K562 (cell line): ENCODE measurements around the gene FTSJ3. TPM values are rescaled to one million over a fixed set of nuclear protein-coding genes. Genes with fewer than 3 reads are reported as not detected.

Experiments
- ATAC-seq: fragments of 200-7000 bp; cut with Tn5 transposase; 3 replicates; pipeline ENCODE4 v1.9.1; 2020; ENCODE audit warnings: moderate library complexity
- BruUV-seq: library from RNA; stranded (reverse); fragments of 400-500 nt; replicated peaks from 2 replicates; lab custom pipeline; 2021; lab: Mats Ljungman, UMichigan
- CTCF ChIA-PET: fragments of 300-600 bp; formaldehyde crosslinking; extraction: SDS; loops from one replicate; lab custom pipeline; 2021; ENCODE audit warnings: low intra/inter-chr PET ratio; lab: Yijun Ruan, JAX
- POLR2A ChIA-PET: fragments of 300-600, 350-650 bp; sonication (Branson Sonifier 250); formaldehyde crosslinking; extraction: SDS; loops from one replicate; lab custom pipeline; 2021; ENCODE audit warnings: antibody characterized with exemption, inconsistent platforms; lab: Yijun Ruan, JAX
- DNase-seq, 4 experiments: peaks; one replicate each; pipeline versions ENCODE4 v3.0.0 to v3.0.0-alpha.2; 2011 to 2018; ENCODE audit warnings: low spot score in 3 of 4, mixed read lengths in 3 of 4; ENCODE audit errors: extremely low read depth in 1 of 4
- FAIRE-seq: peaks from 2 replicates; lab custom pipeline; 2011; peaks lifted over from hg19 to GRCh38; lab: Jason Lieb, UNC
- H2AFZ ChIP-seq: 2 replicates; pipeline ENCODE4 v1.6.0; 2011; ENCODE audit warnings: low read depth, low read length, control low read depth, inconsistent platforms
- H3K27ac ChIP-seq: fragments of 200-600 bp; 3 replicates; pipeline ENCODE4 v1.8.0; 2011; ENCODE audit warnings: low read depth, mild to moderate bottlenecking, control low read depth, inconsistent platforms, low read length, moderate library complexity, mixed read lengths; ENCODE audit errors: extremely low read depth
- H3K27me3 ChIP-seq, 2 experiments: fragments of 300-600 bp in 1 of 2; 2 replicates in 1 of 2; 3 replicates in 1 of 2; pipeline versions ENCODE4 v1.6.0 to v1.8.0; 2011; ENCODE audit warnings: inconsistent platforms in 2 of 2, low read length in 2 of 2, mild to moderate bottlenecking in 1 of 2, mixed read lengths in 1 of 2, moderate library complexity in 1 of 2; ENCODE audit not compliant: control insufficient read depth in 2 of 2, insufficient read depth in 2 of 2
- H3K36me3 ChIP-seq: fragments of 300-600 bp; 3 replicates; pipeline ENCODE4 v1.8.0; 2011; ENCODE audit warnings: mild to moderate bottlenecking, low read length, inconsistent platforms; ENCODE audit not compliant: control insufficient read depth, insufficient read depth
- H3K4me1 ChIP-seq, 2 experiments: fragments of 200-600 bp in 1 of 2; replicated peaks in 1 of 2; 2 replicates in 1 of 2; 3 replicates in 1 of 2; pipeline versions ENCODE4 v1.5.1 to v1.8.0; 2011; ENCODE audit warnings: inconsistent platforms in 2 of 2, low read length in 2 of 2, mild to moderate bottlenecking in 1 of 2, mixed read lengths in 1 of 2, moderate library complexity in 1 of 2; ENCODE audit not compliant: control insufficient read depth in 2 of 2, insufficient read depth in 2 of 2
- H3K4me2 ChIP-seq: 2 replicates; pipeline ENCODE4 v1.6.1; 2011; ENCODE audit warnings: low read length, control low read depth, inconsistent platforms, mixed read lengths; ENCODE audit not compliant: insufficient read depth
- H3K4me3 ChIP-seq: fragments of 200-600 bp; sonication (generic), shearing (Covaris generic); 2 replicates; pipeline ENCODE4 v1.5.1; 2016; ENCODE audit warnings: control low read depth, inconsistent platforms
- H3K79me2 ChIP-seq: fragments of 200-600 bp; 3 replicates; pipeline ENCODE4 v1.8.0; 2011; ENCODE audit warnings: low read length, inconsistent platforms; ENCODE audit not compliant: control insufficient read depth, insufficient read depth
- H3K9ac ChIP-seq, 2 experiments: 2 replicates each; pipeline versions ENCODE4 v1.6.0 to v1.6.1; 2011; ENCODE audit warnings: low read depth in 2 of 2, low read length in 2 of 2, control low read depth in 1 of 2, inconsistent platforms in 1 of 2, mild to moderate bottlenecking in 1 of 2, mixed read lengths in 1 of 2; ENCODE audit not compliant: insufficient read depth in 1 of 2
- H3K9me1 ChIP-seq: one replicate; pipeline ENCODE4 v1.6.0; 2011; ENCODE audit warnings: inconsistent platforms, mild to moderate bottlenecking, low read length, moderate library complexity; ENCODE audit not compliant: control insufficient read depth, insufficient read depth
- H3K9me3 ChIP-seq: replicated peaks from 2 replicates; pipeline ENCODE4 v1.5.1; 2011; ENCODE audit warnings: low read depth, low read length, inconsistent platforms; ENCODE audit not compliant: control insufficient read depth, insufficient read depth
- H4K20me1 ChIP-seq: replicated peaks from 2 replicates; pipeline ENCODE4 v1.6.1; 2011; ENCODE audit warnings: low read length, inconsistent platforms, mixed read lengths; ENCODE audit not compliant: control insufficient read depth, insufficient read depth
- CEBPB ChIP-seq: fragments of 450-650 bp; IDR thresholded peaks from 2 replicates; pipeline ENCODE4 v1.6.1; 2016; ENCODE audit warnings: missing genetic modification characterization, missing compliant biosample characterization
- DIDO1 ChIP-seq: fragments of 450-650 bp; IDR thresholded peaks from 2 replicates; pipeline ENCODE4 v1.6.1; 2016; ENCODE audit warnings: low read depth, missing biosample characterization, missing genetic modification characterization
- MAFK ChIP-seq: IDR thresholded peaks from 2 replicates; pipeline ENCODE4 v1.6.1; 2011; ENCODE audit warnings: low read length, improper control_type of control experiment
- RBBP5 ChIP-seq: fragments of 200-600 bp; sonication (generic); IDR thresholded peaks from 2 replicates; pipeline ENCODE4 v1.6.1; 2012; ENCODE audit warnings: borderline replicate concordance, mild to moderate bottlenecking, low read length, control low read depth, inconsistent platforms; ENCODE audit not compliant: insufficient read depth, poor library complexity, severe bottlenecking
- RFX7 ChIP-seq: fragments of 250-450 bp; sonication (Bioruptor Pico); IDR thresholded peaks from 2 replicates; pipeline ENCODE4 v1.5.1; 2021; ENCODE audit warnings: mild to moderate bottlenecking
- TAF7 ChIP-seq: fragments of 450-650 bp; IDR thresholded peaks from 2 replicates; pipeline ENCODE4 v1.6.1; 2016; ENCODE audit warnings: missing genetic modification characterization, missing compliant biosample characterization
- ZNF134 ChIP-seq: fragments of 250-450 bp; sonication (Bioruptor Pico); conservative IDR thresholded peaks from 2 replicates; pipeline ENCODE4 v1.4.0; 2020
- ZNF347 ChIP-seq: fragments of 450-650 bp; formaldehyde crosslinking; IDR thresholded peaks from 2 replicates; pipeline ENCODE4 v1.4.0; 2020; ENCODE audit warnings: low read depth, mild to moderate bottlenecking, moderate library complexity
- ZNF431 ChIP-seq: sonication (generic); formaldehyde crosslinking; IDR thresholded peaks from 2 replicates; pipeline ENCODE4 v1.8.0; 2022; ENCODE audit warnings: mild to moderate bottlenecking, missing genetic modification reagents
- ZNF449 ChIP-seq: fragments of 250-450 bp; sonication (Bioruptor Pico); IDR thresholded peaks from 2 replicates; pipeline ENCODE4 v1.8.0; 2022; ENCODE audit warnings: moderate library complexity, mild to moderate bottlenecking, inconsistent platforms
- WGBS: fragments of 100-300 bp; shearing (Covaris generic); methylation state at CpG from one replicate; pipeline ENCODE4 v1.1.6; 2016; ENCODE audit warnings: low coverage, mixed read lengths; ENCODE audit not compliant: insufficient coverage; ENCODE audit errors: missing lambda C conversion rate; 5-methylcytosine and 5-hydroxymethylcytosine counted together
- in situ Hi-C: fragments of 300-500 bp; cut with MboI; formaldehyde crosslinking; loops from 4 replicates; pipeline ENCODE4 v1.15.0; 2018; ENCODE audit warnings: inconsistent platforms, mixed read lengths
- intact Hi-C: fragments of 100-400 bp; cut with micrococcal nuclease; formaldehyde crosslinking; loops from 2 replicates; pipeline ENCODE4 v1.14.2; 2022
- polyA plus RNA-seq, 8 experiments: library from polyadenylated mRNA; depleted of rRNA in 4 of 8; stranded (reverse) in 5 of 8; unstranded in 3 of 8; fragments of >200 nt; fragmentation: Nextera tagmentation in 2 of 8; fragmentation: Illumina TruSeq in 1 of 8; extraction: Ambion mirVana in 2 of 8; extraction: Trizol in 1 of 8; gene quantifications; 2 replicates each; pipeline versions ENCODE4 v1.2.1 to v1.2.3, GENCODE V29; 2011 to 2014; ENCODE audit warnings: inconsistent platforms in 1 of 8, missing spikeins in 1 of 8
- total RNA-seq, 7 experiments: library from RNA; depleted of rRNA in 6 of 7; stranded (reverse); fragments of >200 nt in 6 of 7; fragmentation: Illumina TruSeq in 2 of 7; extraction: Trizol in 2 of 7; gene quantifications; 2 replicates each; pipeline versions ENCODE4 v1.2.1 to v1.2.3, GENCODE V29; 2011 to 2021; ENCODE audit warnings: low replicate concordance in 1 of 7
- TF ChIP-seq, protein P1 (sequence below), 3 experiments: IDR thresholded peaks in 2 of 3; conservative IDR thresholded peaks in 1 of 3; 2 replicates each; pipeline ENCODE4 v1.5.1; 2011 to 2012; ENCODE audit warnings: low read length in 3 of 3, mild to moderate bottlenecking in 3 of 3, control low read depth in 2 of 3, improper control_type of control experiment in 1 of 3, inconsistent platforms in 1 of 3, low read depth in 1 of 3, mixed read lengths in 1 of 3, moderate library complexity in 1 of 3; ENCODE audit not compliant: insufficient read depth in 2 of 3
- TF ChIP-seq, protein P2 (sequence below), 2 experiments: fragments of 450-650 bp in 1 of 2; sonication (generic) in 1 of 2; formaldehyde crosslinking in 1 of 2; IDR thresholded peaks in 1 of 2; conservative IDR thresholded peaks in 1 of 2; 2 replicates each; pipeline versions ENCODE4 v1.6.1 to v1.8.1; 2016 to 2023; ENCODE audit warnings: mild to moderate bottlenecking in 2 of 2, moderate library complexity in 2 of 2, inconsistent platforms in 1 of 2, missing genetic modification reagents in 1 of 2

FTSJ3 gene
- total and polyA plus RNA-seq, 9 of the 15 experiments (the other 6 are each of a cell fraction or from before 2014, with no cell fraction given) = 18.0 to 65.6 (median 52.4) TPM

DNA sequence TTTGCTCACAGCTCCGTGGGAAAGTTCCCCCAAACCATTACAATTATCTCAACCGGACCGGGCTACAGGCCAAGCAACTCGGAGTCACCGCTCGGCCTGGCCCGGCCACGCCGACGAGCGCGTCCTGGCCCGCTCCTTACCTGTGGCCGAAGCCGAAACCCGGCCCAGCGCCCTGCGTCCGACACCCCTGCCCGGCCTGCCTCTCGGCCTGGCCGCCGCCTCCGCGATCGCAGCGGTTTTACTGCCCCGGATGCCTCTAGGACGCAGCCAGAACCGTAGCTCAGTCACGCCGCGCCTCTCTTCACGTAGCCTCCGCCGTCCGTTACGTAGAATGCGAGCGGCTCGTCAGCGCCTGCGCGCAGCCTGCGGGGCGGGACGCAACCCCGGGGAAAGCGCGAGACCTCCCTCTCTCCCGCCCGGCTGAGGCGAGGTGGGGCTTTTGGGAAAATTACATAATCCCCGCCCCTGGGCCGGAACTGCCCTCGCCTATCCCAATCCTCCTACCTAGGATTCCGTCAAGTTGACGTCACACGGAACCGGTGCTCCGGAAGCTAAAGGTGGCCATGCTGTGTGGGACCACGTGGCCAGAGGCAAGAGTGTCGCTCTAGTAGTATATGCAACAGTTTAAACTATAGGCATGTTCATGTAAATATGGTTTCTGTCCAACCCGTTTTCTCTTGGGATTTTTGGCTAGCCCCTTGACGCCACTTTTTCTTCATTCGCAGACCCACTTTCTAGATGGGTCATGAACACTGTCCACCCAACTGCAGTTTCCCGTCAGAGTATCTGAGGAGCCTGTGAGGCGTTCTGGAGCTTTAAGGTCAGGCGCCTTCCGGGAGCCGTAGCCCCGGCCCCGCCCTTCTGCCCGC is 54.0 kb downstream of the FTSJ3 start, which contains the start of gene CCDC47:
Gene CCDC47, minus strand, starts transcription at position 326 of the 869 bp plus-strand sequence. CDS start 7,422 bp downstream, outside the sequence.
- no peaks in the 10 kb centered on the region for H3K9me3 ChIP-seq
- peak; percentile 85 for ATAC-seq
- H3K36me3 ChIP-seq = peaks cover 48% of the 10 kb centered on the region
- no peaks in the 10 kb centered on the region for H3K27me3 ChIP-seq
- H3K9ac ChIP-seq = peak within 1 kb of the TSS; percentile 98 to 99
- BruUV-seq = no TSS peak
- peaks cover 97% of the 10 kb centered on the region for H3K79me2 ChIP-seq
- H4K20me1 ChIP-seq = peaks cover 24% of the 10 kb centered on the region
- ChIA-PET CTCF (no interaction called here), POLR2A (interaction anchor here (0.6 to 5.4 kb wide), 37 partner anchors 9 to 341 kb away, joined by 3 to 82 read pairs (median 6); partner anchors contain the start of genes FTSJ3, PSMC5 and STRADA)
- H3K27ac ChIP-seq = peak within 1 kb of the TSS; percentile 99
- peak; percentile 94 to 99 (median 97) for DNase-seq
- H3K4me2 ChIP-seq = peak within 1 kb of the TSS; percentile 93
- in situ Hi-C loops (no loop called here), intact Hi-C loops (loop anchor here (2.0 to 10.0 kb wide), 4 partner anchors 69 to 371 kb away; partner anchors contain the start of genes DCAF7, MAP3K3 and SMARCD2)
- H3K9me1 ChIP-seq = no peaks in the 10 kb centered on the region
- H2AFZ ChIP-seq = peak within 1 kb of the TSS; percentile 86
- H3K4me1 ChIP-seq = peaks cover 9 to 24% of the 10 kb centered on the region in 2 experiments
- peak; percentile 95 for FAIRE-seq
- WGBS = under 1% methylated on average over 74 of the region's 74 CpGs
- H3K4me3 ChIP-seq = peak within 1 kb of the TSS; percentile 84
- 0 out of 2 replicates have a peak, but pooled peaks have one; percentile 41 for TF ChIP-seq TAF7 (tag)
- TF ChIP-seq RBBP5 = peak; percentile 87
- TF ChIP-seq DIDO1 = 0 out of 2 replicates have a peak, but pooled peaks have one; percentile 72
- TF ChIP-seq, protein P1, sequence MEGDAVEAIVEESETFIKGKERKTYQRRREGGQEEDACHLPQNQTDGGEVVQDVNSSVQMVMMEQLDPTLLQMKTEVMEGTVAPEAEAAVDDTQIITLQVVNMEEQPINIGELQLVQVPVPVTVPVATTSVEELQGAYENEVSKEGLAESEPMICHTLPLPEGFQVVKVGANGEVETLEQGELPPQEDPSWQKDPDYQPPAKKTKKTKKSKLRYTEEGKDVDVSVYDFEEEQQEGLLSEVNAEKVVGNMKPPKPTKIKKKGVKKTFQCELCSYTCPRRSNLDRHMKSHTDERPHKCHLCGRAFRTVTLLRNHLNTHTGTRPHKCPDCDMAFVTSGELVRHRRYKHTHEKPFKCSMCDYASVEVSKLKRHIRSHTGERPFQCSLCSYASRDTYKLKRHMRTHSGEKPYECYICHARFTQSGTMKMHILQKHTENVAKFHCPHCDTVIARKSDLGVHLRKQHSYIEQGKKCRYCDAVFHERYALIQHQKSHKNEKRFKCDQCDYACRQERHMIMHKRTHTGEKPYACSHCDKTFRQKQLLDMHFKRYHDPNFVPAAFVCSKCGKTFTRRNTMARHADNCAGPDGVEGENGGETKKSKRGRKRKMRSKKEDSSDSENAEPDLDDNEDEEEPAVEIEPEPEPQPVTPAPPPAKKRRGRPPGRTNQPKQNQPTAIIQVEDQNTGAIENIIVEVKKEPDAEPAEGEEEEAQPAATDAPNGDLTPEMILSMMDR (IDR thresholded peaks at IDR 0.05 in 2 of 3, conservative IDR thresholded peaks at IDR 0.05 in 1 of 3; ENCODE audit: insufficient read depth in 2 of 3, low read depth in 1 of 3, low read length in 3 of 3) = peak in 1 of 3 experiments; percentile 19; a peak in 1 of 6 replicates
- TF ChIP-seq ZNF431 (CRISPR knock-in tag) = peak; percentile 56
- TF ChIP-seq RFX7 (CRISPR knock-in tag) = no peak
- TF ChIP-seq MAFK = 0 out of 2 replicates have a peak, but pooled peaks have one; percentile 19
- TF ChIP-seq CEBPB (tag) = peak; percentile 94
- no peak for TF ChIP-seq ZNF134 (CRISPR knock-in tag)
- no peak for TF ChIP-seq ZNF449 (CRISPR knock-in tag)
- TF ChIP-seq, protein P2, sequence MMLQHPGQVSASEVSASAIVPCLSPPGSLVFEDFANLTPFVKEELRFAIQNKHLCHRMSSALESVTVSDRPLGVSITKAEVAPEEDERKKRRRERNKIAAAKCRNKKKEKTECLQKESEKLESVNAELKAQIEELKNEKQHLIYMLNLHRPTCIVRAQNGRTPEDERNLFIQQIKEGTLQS (IDR thresholded peaks at IDR 0.05) = peak; percentile 88
- TF ChIP-seq, protein P2 (CRISPR knock-in tag; conservative IDR thresholded peaks at IDR 0.05) = peak; percentile 79
- no peak for TF ChIP-seq ZNF347 (CRISPR knock-in tag)
